Measurements from ENCODE around the gene CSTPP1. TPM values are rescaled to one million over a fixed set of nuclear protein-coding genes. Genes with fewer than 3 reads are reported as not detected.

CSTPP1 gene
- total and polyA plus RNA-seq, 2 donors (not counting 3 experiments of a cell fraction or from before 2014, with no cell fraction given), result 25.9 to 38.2 TPM

DNA sequence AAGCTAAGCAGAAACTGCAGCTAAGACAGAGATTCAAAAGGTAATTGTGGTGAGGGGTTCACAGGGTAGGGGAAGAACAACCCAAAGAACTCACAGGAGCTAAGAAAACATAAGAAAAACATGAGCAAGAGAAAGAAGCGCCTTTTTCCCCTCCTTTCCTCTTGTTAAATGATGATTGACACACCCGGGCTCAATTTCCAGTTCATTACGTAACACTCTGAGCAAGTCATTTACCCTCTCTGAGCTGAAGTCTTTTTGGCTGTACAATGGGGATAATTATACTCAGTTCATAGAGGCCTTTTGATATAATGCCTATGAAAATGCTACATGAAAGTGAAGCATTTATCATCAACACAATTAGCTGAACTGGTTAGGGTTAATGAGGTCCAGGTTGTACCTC is 35.4 kb upstream of the CSTPP1 start:
- Histone ChIP-seq H3K36me3 (ENCODE audit: control insufficient read depth in 2 of 2, extremely low read depth in 1 of 2, insufficient read depth in 2 of 2, low read length in 2 of 2) (no peaks in the 10 kb centered on the region), H3K9me1 (replicated peaks; ENCODE audit: control insufficient read depth, extremely low read depth, insufficient read depth, low read length) (no peaks in the 10 kb centered on the region), H3K27me3 (ENCODE audit: control insufficient read depth in 2 of 2, insufficient read depth in 2 of 2, low read length in 2 of 2) (no peaks in the 10 kb centered on the region), H3K4me3 (replicated peaks in 1 of 3; ENCODE audit: insufficient read depth in 1 of 3, low read depth in 1 of 3, low read length in 3 of 3) (no peak overlapping the region), H2AFZ (ENCODE audit: low read depth, low read length) (no peak overlapping the region), H3K9me3 (replicated peaks; ENCODE audit: control insufficient read depth, insufficient read depth, low read length) (no peaks in the 10 kb centered on the region), H3K4me2 (ENCODE audit: insufficient read depth, low read length) (no peak overlapping the region), H4K20me1 (replicated peaks; ENCODE audit: control insufficient read depth, extremely low read depth, insufficient read depth, low read length) (no peaks in the 10 kb centered on the region), H3K79me2 (ENCODE audit: control insufficient read depth, insufficient read depth, low read length) (no peaks in the 10 kb centered on the region), H3K9ac (replicated peaks; ENCODE audit: extremely low read depth, insufficient read depth, low read length) (no peak overlapping the region), H3K27ac (ENCODE audit: insufficient read depth, low read depth, low read length) (no peak overlapping the region), H3K4me1 (ENCODE audit: control insufficient read depth, extremely low read depth, insufficient read depth, low read length) (no peaks in the 10 kb centered on the region)
- dilution Hi-C loops (cut with MboI; ENCODE audit: extremely low pct_ligation_motif_present, low sequenced_read_pairs), result no loop called here
- no TSS peak for BruUV-seq (replicated peaks)
- POLR2A ChIA-PET, result no interaction called here
- FAIRE-seq (no peak), DNase-seq (ENCODE audit: low read depth, low spot score) (no peak)
- TF ChIP-seq, protein P1, sequence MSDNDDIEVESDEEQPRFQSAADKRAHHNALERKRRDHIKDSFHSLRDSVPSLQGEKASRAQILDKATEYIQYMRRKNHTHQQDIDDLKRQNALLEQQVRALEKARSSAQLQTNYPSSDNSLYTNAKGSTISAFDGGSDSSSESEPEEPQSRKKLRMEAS (IDR thresholded peaks at IDR 0.05; ENCODE audit: insufficient read depth, insufficient read length), result no peak
- TF ChIP-seq POLR2AphosphoS5 (IDR thresholded peaks at IDR 0.05; ENCODE audit: insufficient read depth, low read depth, low read length), result no peak
- no peak for TF ChIP-seq MYC (IDR thresholded peaks at IDR 0.05; ENCODE audit: low read depth, low read length)
- TF ChIP-seq, protein P2, sequence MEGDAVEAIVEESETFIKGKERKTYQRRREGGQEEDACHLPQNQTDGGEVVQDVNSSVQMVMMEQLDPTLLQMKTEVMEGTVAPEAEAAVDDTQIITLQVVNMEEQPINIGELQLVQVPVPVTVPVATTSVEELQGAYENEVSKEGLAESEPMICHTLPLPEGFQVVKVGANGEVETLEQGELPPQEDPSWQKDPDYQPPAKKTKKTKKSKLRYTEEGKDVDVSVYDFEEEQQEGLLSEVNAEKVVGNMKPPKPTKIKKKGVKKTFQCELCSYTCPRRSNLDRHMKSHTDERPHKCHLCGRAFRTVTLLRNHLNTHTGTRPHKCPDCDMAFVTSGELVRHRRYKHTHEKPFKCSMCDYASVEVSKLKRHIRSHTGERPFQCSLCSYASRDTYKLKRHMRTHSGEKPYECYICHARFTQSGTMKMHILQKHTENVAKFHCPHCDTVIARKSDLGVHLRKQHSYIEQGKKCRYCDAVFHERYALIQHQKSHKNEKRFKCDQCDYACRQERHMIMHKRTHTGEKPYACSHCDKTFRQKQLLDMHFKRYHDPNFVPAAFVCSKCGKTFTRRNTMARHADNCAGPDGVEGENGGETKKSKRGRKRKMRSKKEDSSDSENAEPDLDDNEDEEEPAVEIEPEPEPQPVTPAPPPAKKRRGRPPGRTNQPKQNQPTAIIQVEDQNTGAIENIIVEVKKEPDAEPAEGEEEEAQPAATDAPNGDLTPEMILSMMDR (IDR thresholded peaks at IDR 0.05; ENCODE audit: extremely low read depth in 1 of 2, insufficient read depth in 1 of 2, low read depth in 1 of 2, low read length in 2 of 2), result no peak
- TF ChIP-seq GATA2 (IDR thresholded peaks at IDR 0.05; ENCODE audit: insufficient read depth, insufficient read length, low read depth, low read length), result no peak
- no peak for TF ChIP-seq EZH2 (IDR thresholded peaks at IDR 0.05; ENCODE audit: borderline replicate concordance, low read depth, low read length, severe bottlenecking)
- no peak for TF ChIP-seq FOS (IDR thresholded peaks at IDR 0.05; ENCODE audit: borderline replicate concordance, insufficient read depth, low read length)
- TF ChIP-seq JUN (IDR thresholded peaks at IDR 0.05; ENCODE audit: borderline replicate concordance, insufficient read depth, insufficient read length, low read depth), result no peak
- intact Hi-C loops (cut with micrococcal nuclease), result no loop called here
- CTCF ChIA-PET, result interaction anchor here (1.3 to 4.6 kb wide), 4 partner anchors 9 to 252 kb away, joined by 4 to 24 read pairs (median 14); no protein-coding TSS in a partner anchor

Data from endothelial cell of umbilical vein (primary cell).